Activated T-helper 2 cell treated with anti-CD3 and anti-CD28 coated beads, Interferon-gamma antibody, Interleukin-2, Interleukin-4, amounts not matched to agents 10 μg/mL and 5 μg/mL and 100 μg/mL, durations not matched to agents 14 hours and 24 hours and 36 hours (primary cell): ENCODE measurements around the gene LTBP1. TPM values are rescaled to one million over a fixed set of nuclear protein-coding genes. Genes with fewer than 3 reads are reported as not detected.
"Not testable (repeated sequence)": the region's sequence is repeated elsewhere in the genome, so short reads cannot be mapped to it uniquely, and the experiment has no call there.

Experiments
- DNase-seq: peaks from one replicate; pipeline ENCODE4 v3.0.0; 2021; ENCODE audit warnings: low spot score
- H3K27ac Mint-ChIP-seq: one replicate; pipeline ENCODE4 v1.8.0; 2021; ENCODE audit warnings: mixed read lengths
- H3K27me3 Mint-ChIP-seq: one replicate; pipeline ENCODE4 v1.8.0; 2021; ENCODE audit warnings: low read depth, mixed read lengths
- H3K36me3 Mint-ChIP-seq: one replicate; pipeline ENCODE4 v1.8.0; 2021; ENCODE audit warnings: low read depth, mixed read lengths
- H3K4me1 Mint-ChIP-seq: one replicate; pipeline ENCODE4 v1.8.0; 2021; ENCODE audit warnings: low read depth, mixed read lengths
- H3K4me3 Mint-ChIP-seq: one replicate; pipeline ENCODE4 v1.8.0; 2021; ENCODE audit warnings: low read depth, mild to moderate bottlenecking, moderate library complexity, mixed read lengths
- H3K9me3 Mint-ChIP-seq: one replicate; pipeline ENCODE4 v1.8.0; 2021; ENCODE audit warnings: mixed read lengths
- intact Hi-C: fragments of 100-400 bp; cut with micrococcal nuclease; formaldehyde crosslinking; loops from one replicate; pipeline ENCODE4 v1.15.1; 2023
- total RNA-seq: library from RNA; stranded (reverse); gene quantifications from 2 replicates; pipeline ENCODE4 v1.2.3, GENCODE V29; 2022

LTBP1 gene
- total RNA-seq, 1 donor from 2014 or later, result 0.82 TPM

DNA sequence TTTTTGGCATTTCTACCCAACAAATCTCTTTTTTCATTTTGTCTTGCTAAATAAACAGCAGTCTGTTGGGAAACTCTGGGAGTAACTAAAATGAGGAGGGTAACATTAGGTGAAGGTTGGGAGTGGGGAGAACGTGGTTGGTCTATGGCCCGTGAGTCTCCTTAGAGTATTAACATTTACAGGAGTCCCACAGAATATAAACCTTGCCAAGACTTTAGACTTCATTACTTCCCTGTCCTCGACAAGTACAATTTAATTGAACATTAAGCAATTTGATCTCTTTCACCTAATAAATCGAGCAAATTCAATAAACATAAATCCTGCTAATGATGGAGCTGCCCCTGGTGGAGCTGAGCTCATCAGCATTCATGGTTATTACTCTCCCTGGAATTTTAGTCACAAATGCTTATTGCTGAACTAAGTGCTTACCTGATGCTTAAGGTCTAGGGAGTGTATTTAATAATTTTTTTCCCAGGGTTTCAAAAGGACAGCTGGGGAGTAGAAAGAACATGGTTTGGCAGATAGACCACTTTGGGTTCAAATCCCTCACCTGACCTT lies 434.6 kb downstream of the LTBP1 start:
- Mint-ChIP-seq H3K4me1 (no peaks in the 10 kb centered on the region), H3K36me3 (no peaks in the 10 kb centered on the region), H3K9me3 (no peaks in the 10 kb centered on the region), H3K27ac (no peak overlapping the region), H3K4me3 (no peak overlapping the region), H3K27me3 (peaks cover 18% of the 10 kb centered on the region)
- intact Hi-C loops, result loop anchor here (5.0 kb wide), 1 partner anchor 609 kb away; no protein-coding TSS in a partner anchor
- no peak for DNase-seq

DNA sequence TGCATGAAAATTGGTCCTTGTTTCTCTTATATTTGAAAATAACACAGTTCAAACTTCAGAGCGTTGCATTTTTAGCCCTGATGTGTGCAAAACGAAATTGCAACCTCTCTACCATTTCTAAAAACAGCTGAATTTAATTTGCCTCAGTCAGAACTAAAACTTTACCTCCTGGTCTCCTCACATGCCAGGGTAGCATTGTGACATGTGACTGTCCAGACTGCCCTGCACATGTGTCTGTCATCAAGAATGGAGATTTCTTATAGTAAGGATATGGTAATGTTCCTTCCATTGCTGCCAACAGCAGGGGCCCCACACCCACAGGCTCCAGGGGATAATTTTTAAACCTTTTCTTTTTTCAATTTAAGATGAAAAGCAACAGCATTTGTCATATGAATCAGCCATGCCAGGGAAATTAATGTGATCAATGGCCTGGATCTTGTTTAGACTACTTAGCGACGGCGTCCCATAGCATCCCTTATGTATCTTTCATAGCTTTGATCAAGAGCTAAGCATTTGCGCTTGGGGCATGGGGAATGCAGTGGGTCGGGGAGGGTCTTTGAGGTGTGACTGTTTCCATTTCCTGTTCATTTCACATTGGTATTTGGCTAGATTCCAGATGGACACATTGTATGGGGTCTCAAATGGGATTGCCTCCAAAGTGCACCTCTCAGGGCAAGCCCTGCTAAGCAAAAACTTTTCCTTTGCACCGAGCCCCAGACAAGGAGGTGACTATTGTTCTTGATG lies 437.3 kb downstream of the LTBP1 start:
- Mint-ChIP-seq H3K4me3 (no peak overlapping the region), H3K27me3 (peaks cover 12% of the 10 kb centered on the region), H3K4me1 (no peaks in the 10 kb centered on the region), H3K36me3 (no peaks in the 10 kb centered on the region), H3K27ac (no peak overlapping the region), H3K9me3 (no peaks in the 10 kb centered on the region)
- intact Hi-C loops, result loop anchor here (5.0 kb wide), 1 partner anchor 612 kb away; no protein-coding TSS in a partner anchor
- no peak for DNase-seq

DNA sequence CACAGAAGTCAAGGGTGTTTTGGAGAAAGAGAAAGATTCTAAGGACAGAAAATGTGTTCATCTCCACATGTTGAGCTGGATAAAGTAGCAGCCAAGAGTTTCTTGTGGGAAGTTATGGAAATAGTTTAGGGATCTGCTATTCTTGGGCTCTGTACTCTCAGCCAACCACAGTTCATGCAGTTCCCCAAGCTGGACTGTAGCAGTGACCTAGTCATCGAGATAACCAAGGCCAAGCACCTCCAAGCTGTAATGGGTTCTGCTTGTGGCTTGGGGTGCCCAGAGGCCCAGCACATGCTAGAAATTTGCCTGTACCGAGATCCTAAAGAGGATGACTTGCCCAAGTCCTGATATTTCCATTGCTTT lies 437.8 kb downstream of the LTBP1 start:
- H3K4me1 Mint-ChIP-seq, result no peaks in the 10 kb centered on the region
- H3K4me3 Mint-ChIP-seq, result no peak overlapping the region
- H3K27ac Mint-ChIP-seq, result no peak overlapping the region
- no peaks in the 10 kb centered on the region for H3K9me3 Mint-ChIP-seq
- intact Hi-C loops, result loop anchor here (5.0 kb wide), 1 partner anchor 612 kb away; no protein-coding TSS in a partner anchor
- DNase-seq, result no peak
- no peaks in the 10 kb centered on the region for H3K36me3 Mint-ChIP-seq
- peaks cover 12% of the 10 kb centered on the region for H3K27me3 Mint-ChIP-seq

DNA sequence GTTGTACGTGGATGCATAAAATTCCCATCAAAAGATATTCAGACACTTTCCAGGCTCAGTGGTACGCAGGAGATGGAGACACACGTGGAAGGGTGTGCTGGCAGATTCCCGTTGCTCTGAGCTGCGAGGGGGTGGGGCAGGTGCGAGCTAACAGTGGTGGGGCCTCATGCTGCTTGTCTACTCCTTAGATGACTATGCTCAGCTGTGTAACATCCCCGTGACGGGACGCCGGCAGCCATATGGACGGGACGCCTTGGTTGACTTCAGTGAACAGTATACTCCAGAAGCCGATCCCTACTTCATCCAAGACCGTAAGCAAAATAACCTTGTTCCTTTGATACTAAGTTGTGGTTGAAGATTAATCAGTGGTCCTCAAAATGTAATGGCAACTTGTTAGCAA lies 442.2 kb downstream of the LTBP1 start:
- Mint-ChIP-seq H3K4me1 (no peaks in the 10 kb centered on the region), H3K4me3 (no peak overlapping the region), H3K36me3 (no peaks in the 10 kb centered on the region), H3K27ac (no peak overlapping the region), H3K27me3 (peaks cover 4% of the 10 kb centered on the region), H3K9me3 (no peaks in the 10 kb centered on the region)
- intact Hi-C loops, result no loop called here
- DNase-seq, result no peak

DNA sequence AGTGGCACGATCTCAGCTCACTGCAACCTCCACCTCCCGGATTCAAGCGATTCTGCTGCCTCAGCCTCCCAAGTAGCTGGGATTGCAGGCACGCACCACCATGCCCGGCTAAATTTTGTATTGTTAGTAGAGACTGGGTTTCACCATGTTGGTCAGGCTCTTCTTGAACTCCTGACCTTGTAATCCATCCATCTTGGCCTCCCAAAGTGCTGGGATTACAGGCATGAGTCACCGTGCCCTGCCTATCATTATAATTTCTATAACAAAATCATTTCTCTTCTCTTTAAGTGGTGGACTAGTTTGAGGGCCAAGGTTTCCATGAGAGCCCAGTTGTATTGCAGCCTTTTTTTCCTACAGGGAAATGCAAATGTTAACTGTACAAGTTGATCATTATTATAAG lies 442.9 kb downstream of the LTBP1 start:
- DNase-seq, H3K4me1 Mint-ChIP-seq, intact Hi-C loops, H3K9me3 Mint-ChIP-seq, H3K27me3 Mint-ChIP-seq, H3K36me3 Mint-ChIP-seq, H3K27ac Mint-ChIP-seq, H3K4me3 Mint-ChIP-seq: not testable (repeated sequence)

DNA sequence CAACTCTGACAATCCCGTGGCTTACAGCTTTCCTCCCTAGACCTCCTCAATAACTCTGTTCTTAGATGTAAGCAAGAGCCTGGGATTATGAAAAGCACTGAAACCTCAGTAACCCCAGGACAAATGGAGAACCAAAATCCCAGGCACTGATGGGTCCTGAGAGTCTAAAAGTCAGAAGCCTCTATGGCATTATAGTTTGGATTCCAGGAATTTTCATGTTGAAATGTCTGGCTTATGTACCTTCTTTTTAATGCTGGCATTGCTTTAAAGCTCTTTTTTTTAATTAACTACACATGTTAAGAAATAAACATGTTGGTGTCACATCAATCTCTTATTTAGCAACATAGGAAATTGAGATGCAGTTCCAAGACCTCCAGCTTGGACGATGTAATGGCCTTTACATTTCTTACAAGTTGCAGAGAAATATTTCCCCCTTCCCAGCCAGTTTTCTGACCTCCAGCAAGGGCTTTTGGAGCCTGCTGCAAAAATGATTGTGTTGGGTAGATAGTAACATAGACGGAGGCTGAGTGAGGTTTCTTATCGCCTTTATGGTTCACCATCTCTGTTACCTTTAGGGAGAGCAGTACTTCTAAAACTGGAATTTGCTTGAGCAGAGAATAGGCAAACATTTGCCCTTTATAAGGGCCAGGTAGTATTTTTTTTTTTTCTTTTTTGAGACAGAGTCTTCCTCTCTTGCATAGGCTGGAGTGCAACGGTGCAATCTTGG lies 444.9 kb downstream of the LTBP1 start:
- Mint-ChIP-seq H3K27me3 (no peaks in the 10 kb centered on the region), H3K4me1 (no peaks in the 10 kb centered on the region), H3K27ac (no peak overlapping the region), H3K4me3 (no peak overlapping the region), H3K9me3 (no peaks in the 10 kb centered on the region), H3K36me3 (no peaks in the 10 kb centered on the region)
- intact Hi-C loops, result no loop called here
- DNase-seq, result no peak

DNA sequence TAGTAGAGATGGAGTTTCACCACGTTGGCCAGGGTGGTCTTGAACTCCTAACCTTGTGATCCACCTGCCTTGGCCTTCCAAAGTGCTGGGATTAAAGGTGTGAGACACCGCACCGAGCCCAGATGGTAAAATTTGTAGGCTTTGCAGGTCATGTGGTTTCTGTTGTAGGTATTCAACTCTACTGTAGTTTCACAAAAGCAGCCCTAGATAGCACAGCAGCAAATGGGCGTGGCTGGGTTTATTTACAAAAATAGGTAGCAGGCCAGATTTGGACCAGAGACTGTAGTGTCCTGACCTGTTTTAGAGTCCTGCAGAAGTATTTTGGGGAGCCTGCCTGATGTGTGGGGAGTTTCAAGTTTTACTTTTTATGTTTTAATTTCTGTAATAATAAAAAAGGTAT lies 445.6 kb downstream of the LTBP1 start:
- H3K36me3 Mint-ChIP-seq, result no peaks in the 10 kb centered on the region
- H3K27ac Mint-ChIP-seq, result no peak overlapping the region

DNA sequence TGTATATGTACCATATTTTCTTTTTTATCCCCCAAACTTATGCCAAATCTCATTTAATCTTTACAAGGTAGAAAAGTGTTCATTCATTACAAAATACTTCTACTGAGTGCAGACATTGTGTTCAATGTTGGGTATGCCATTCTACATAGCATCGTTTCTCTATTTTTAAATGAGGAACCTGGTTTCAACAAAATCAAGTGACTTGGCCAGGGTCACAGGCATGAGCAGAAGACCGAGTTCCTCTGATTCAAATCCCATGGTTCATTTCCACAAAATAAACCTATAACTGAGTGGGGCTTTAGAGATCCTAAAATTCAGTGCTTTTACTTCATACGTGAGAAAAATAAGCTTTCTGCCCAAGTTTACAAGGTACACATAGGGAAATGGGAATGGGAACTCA lies 448.3 kb downstream of the LTBP1 start:
- Mint-ChIP-seq H3K27me3 (no peaks in the 10 kb centered on the region), H3K4me3 (no peak overlapping the region), H3K36me3 (no peaks in the 10 kb centered on the region), H3K9me3 (no peaks in the 10 kb centered on the region), H3K4me1 (no peaks in the 10 kb centered on the region), H3K27ac (no peak overlapping the region)
- no peak for DNase-seq
- intact Hi-C loops, result no loop called here

More for the DNA sequence above, 445.6 kb downstream of the LTBP1 start:
- DNase-seq, result no peak
- Mint-ChIP-seq H3K4me1 (no peaks in the 10 kb centered on the region), H3K9me3 (no peaks in the 10 kb centered on the region), H3K4me3 (no peak overlapping the region), H3K27me3 (no peaks in the 10 kb centered on the region)
- intact Hi-C loops, result no loop called here

DNA sequence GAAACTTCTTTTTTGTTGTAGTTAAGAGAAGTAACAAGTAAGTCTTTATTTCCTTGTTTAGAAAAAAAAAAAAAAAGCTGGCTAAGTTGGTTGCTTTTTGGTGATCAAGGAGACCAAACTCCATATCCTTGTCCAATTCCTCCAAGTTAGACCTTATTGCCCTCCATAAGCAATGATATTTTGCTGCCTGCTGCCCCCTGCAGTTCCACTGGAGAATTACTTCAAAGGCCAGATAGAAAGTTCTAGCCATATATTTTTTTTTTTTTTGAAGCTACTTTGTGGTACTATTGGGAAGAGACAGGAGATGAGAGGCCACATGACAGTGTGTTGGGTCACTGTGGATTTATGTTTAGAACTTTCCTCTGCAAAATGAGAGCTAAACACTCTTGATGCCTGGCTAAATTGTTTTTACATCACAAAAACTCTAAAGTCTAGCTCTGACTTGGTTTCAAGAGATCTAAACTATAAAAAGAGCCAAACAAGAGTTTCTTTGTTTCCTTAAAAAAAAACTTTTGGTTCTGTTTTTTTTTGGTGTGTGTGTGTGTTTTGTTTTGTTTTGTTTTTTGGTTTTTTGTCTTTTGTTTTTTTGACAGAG lies 449.0 kb downstream of the LTBP1 start:
- DNase-seq, result peak; percentile 33
- intact Hi-C loops, result no loop called here
- Mint-ChIP-seq H3K36me3 (no peaks in the 10 kb centered on the region), H3K9me3 (no peaks in the 10 kb centered on the region), H3K27ac (no peak overlapping the region), H3K4me1 (no peaks in the 10 kb centered on the region), H3K4me3 (no peak overlapping the region), H3K27me3 (no peaks in the 10 kb centered on the region)

DNA sequence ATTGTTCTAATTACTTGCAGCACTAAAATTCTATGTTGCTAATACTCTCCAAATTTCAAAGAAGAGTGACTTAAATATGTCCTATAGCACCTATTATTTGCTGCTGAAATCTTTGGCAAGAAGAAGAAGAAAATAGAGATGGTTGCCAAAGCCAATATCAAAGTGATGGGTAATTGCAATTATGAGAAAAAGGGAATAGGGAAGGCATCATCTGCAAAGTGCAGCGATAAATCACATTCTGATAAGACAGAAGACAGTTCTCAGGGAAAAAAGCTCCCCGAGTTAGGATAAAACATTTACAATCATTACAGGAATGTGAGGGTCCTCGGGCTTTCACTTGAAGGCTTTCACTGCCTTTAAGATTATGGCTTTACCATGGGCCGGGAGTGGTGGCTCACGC lies 457.6 kb downstream of the LTBP1 start:
- H3K27ac Mint-ChIP-seq, result no peak overlapping the region
- no peak overlapping the region for H3K4me3 Mint-ChIP-seq

DNA sequence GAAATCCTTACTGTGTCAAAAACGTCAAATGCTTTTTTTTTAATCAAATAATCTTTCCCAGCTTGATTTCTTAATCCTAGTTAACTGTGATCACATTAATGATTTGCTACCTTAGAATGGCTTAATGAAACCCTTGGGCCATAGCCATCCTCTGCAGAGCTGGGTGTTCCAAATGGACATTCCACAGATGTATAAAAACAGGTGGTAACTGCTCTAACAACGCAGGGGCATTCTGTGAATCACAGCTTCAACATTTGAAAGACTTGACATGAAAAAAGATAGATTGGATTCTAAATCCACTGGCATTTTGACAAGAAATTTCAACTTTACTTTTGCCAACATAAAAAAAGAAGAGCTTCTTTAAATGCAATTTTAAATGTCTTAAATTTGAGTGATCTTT lies 459.9 kb downstream of the LTBP1 start:
- DNase-seq, result no peak
- intact Hi-C loops, result no loop called here
- H3K36me3 Mint-ChIP-seq, result no peaks in the 10 kb centered on the region
- no peak overlapping the region for H3K27ac Mint-ChIP-seq
- no peaks in the 10 kb centered on the region for H3K9me3 Mint-ChIP-seq
- H3K4me1 Mint-ChIP-seq, result no peaks in the 10 kb centered on the region
- no peak overlapping the region for H3K4me3 Mint-ChIP-seq
- no peaks in the 10 kb centered on the region for H3K27me3 Mint-ChIP-seq

More for the DNA sequence above, 457.6 kb downstream of the LTBP1 start:
- H3K4me1 Mint-ChIP-seq, result no peaks in the 10 kb centered on the region
- H3K9me3 Mint-ChIP-seq, result no peaks in the 10 kb centered on the region
- DNase-seq, result no peak
- intact Hi-C loops, result no loop called here
- H3K36me3 Mint-ChIP-seq, result no peaks in the 10 kb centered on the region
- H3K27me3 Mint-ChIP-seq, result no peaks in the 10 kb centered on the region

DNA sequence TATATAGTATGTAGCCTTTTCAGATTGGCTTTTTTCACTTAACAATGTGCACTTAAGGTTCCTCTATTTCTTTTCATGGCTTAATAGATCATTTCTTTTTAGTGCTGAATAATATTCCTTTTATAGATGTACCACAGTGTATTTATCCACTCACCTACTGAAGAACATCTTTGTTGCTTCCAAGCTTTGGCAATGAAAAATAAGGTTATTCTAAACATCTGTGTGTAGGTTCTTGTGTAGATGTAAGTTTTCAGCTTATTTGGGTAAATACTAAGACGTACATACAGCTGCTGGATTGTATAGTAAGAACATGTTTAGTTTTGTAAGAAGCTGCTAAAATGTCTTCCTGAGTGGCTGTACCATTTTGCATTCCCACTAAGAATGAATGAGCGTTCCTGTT lies 461.4 kb downstream of the LTBP1 start:
- no peak for DNase-seq
- Mint-ChIP-seq H3K9me3 (no peaks in the 10 kb centered on the region), H3K4me1 (no peaks in the 10 kb centered on the region), H3K27ac (no peak overlapping the region), H3K36me3 (no peaks in the 10 kb centered on the region), H3K27me3 (no peaks in the 10 kb centered on the region), H3K4me3 (no peak overlapping the region)
- intact Hi-C loops, result no loop called here
